SKM-1 treated with dmso at 0.1 percent for 144 hours (cell line): ENCODE data around the gene MAP1LC3B2.
"Not testable (repeated sequence)": the region's sequence is repeated elsewhere in the genome, so short reads cannot be mapped to it uniquely, and the experiment has no call there.

ENCODE experiments used
- DNase-seq: peaks from one replicate; lab custom pipeline; 2025; ENCODE audit not compliant: unreplicated experiment; lab: John Stamatoyannopoulos, UW

MAP1LC3B2 gene

DNA sequence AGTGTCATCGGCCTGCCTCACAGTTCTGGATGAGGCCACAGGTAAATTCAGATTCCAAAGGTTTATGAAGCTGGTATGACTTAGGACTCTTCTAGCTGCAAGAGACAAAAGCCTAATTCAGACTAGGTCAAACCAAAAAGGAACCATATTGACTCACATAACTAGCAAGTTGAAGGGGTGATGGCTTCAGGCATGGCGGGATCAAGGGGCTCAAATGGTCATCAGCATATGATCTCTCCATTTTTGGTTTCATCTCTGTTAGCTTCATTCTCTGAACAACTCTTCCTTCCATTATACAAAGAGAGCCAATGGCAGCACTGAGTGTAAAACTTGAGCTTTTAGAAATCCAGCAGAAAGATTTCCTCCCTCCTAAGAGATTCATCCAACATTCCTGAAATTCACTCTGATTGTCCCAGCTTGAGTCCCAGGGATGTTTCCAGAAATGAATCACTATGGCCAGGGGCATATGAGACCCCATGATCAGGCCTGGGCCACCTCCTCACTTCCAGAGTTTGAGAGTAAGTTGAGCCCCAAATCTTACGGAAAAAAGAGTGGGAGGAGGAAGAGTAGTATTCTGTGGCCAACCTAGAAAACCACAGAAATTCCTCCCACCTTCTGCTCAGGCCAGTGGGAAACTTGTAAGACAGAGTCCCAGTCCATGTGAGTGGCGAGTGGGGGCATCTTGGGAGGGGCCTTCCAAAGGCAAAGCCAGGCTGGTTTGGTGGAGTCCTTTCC, 2.0 kb upstream of the MAP1LC3B2 start:
- DNase-seq = no peak

DNA sequence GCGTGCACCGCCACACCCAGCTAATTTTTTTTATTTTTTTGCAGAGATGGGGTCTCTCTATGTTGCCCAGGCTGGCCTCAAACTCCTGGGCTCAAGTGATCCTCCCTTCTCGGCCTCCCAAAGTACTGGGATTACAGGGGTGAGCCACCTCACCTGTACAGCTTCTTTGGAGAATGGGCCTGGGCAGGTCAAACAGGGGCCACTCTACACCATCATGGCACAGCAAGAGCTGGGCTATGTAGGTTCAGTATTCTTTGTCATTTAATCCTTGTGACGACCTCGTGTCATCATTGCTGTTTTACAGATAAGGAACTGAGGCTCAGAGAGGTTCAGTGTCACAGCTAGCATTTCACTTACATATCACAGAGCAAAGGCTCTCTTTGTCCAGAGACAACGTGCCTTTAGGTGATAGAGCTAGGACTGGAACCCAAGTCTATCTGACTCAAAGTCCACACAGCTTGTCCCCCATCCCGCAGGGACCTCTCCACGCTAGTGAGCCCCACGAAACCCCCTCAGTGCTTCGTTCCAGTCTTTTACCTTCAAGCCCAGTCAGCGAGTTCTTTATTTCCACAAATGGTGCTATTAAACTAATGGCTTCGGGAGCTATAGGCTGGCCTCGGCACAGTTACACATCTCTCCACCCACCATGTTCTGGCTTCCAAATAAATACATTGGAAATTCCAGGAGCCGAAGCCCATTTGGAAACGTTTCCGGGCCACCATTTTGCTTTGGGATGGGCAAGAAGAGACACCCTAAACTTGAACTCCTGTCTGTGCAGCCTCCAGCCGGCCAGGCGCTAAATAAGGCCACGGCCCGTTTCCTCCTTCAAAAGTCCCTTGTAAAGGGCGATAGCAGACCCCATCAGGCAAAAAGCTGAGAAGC, 660 bp upstream of the MAP1LC3B2 start:
- DNase-seq = no peak

DNA sequence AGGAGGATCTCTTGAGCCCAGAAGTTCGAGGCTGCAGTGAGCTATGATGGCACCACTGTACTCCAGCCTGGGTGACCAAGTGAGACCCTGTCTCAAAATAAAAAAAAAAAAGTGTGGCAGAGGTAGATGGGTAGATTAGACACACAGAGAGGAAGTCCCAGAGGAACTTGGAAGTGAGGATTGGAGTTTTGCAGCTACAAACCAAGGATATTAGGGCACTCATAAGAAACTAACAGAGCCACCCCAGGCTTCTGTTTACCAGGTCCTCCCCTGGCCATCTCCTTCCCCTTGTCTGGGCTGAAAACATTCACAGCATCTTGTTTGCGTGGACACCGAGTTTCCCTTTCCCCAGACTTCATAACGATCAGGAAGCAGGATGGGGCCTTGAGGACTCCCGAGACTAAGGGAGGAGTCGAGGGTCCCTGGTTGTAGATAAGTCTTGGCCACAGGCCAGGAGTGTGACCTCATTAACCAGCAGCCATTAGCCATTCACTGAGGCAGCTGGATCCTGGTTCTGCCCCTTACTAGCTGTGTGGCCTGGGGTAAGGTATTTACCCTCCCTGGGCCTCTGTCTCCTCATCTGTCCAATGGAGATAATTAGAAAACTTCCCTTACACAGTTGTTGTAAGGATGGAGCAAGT, 2.1 kb downstream of the MAP1LC3B2 start:
- DNase-seq = no peak

DNA sequence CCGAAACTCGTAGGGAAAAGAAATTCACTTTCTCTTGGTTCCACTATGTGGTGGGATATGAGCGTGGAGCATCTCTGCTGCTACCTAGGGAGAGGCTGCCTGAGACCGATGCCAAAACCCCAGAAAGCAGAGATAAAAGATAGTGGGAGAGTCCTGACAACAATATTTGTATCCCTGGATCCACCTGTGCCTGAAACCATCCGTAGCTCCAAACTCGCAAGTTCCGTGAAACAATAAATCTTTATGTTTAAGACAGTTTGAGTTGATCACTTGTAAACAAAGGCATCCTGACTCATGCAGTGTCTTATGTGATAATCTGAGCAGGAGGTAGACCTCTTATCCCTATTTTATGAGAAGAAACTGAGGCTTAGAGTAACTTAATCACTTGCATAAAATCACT, 2.9 kb downstream of the MAP1LC3B2 start:
- DNase-seq = no peak

DNA sequence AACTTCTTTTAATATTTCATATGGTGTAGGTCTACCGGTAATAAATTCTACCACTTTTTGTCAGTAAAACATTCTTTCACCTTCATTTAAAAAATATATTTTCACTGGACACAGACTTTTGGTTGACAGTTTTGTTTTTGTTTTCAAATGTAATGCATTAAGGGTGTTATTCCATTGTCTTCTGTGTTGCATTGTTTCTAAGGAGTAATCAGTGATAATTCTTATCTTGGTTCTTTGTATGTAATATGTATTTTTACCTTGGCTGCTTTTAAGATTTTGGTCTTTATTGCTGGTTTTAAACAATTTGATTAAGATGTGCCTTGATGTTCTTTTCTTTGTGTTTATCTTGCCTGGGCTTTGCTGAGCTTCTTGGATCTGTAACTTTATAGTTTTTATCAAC, 4.1 kb downstream of the MAP1LC3B2 start:
- DNase-seq = no peak

DNA sequence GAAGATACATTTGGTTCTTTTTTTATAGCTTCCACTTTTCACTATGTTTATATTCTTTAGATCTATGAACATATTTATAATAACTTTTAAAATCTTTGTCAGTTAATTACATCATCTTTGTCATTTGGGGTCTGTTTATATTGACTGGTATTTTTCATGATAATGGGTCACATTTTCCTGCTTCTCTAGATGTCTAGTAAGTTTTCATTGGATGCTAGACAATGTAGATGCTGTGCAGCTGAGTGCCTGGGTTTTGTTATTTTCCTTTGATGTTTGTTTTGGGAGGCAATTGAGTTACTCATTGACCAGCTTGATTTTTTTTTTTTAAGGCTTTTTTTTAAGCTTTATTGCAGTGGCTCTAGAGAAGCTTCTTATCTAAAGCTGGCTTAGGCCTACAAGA, 4.9 kb downstream of the MAP1LC3B2 start:
- DNase-seq = no peak

DNA sequence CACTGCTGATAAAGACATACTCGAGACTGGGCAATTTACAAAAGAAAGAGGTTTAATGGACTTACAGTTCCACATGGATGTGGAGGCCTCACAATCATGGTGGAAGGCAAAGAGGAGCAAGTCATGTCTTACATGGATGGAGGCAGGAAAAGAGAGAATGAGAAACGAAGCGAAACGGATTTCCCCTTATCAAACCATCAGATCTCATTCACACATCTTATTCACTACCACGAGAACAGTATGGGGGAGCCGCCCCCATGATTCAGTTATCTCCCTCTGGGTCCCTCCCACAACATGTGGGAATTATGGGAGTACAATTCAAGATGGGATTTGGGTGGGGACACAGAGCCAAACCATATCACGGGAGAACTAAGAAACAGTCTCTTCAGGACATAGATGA, 6.0 kb downstream of the MAP1LC3B2 start:
- not testable (repeated sequence) for DNase-seq

DNA sequence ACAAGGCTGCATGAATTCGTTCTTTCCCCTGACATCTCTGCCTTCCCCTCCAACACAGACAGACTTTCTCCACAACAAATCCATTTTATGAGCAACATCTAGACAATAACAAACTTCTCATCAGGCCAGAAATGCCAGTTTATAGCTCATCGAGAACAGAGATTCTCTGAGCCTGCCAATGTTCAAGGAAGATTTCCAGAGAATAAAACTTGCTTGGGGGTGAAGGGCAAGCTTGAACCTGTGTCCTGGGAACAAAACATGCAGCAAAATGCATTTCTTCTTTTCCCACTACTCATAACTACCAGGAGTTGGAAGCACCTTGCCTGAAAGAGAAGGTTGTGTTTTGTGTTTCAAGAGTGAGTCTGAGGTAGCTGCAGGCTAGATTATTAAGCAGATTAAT, 6.8 kb downstream of the MAP1LC3B2 start:
- DNase-seq = no peak

DNA sequence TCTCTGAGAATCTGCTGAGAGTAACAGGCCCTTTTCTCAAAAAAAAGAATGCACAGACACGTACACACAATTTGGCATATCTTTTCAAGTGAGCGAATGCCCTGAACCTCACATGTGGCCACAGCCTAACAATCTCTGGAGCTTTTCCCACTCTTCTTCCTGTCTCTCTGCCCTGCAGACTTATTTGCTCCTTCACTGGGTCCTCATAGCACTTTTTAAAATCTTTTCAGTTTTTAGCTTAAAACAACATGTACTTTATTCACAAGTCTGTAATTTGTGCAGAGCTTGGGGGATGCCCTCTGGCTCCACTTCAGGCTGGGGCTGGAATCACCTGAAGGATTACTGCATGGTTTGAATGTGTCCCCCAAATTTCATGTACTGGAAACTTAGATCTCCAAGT, 9.0 kb downstream of the MAP1LC3B2 start:
- no peak for DNase-seq

DNA sequence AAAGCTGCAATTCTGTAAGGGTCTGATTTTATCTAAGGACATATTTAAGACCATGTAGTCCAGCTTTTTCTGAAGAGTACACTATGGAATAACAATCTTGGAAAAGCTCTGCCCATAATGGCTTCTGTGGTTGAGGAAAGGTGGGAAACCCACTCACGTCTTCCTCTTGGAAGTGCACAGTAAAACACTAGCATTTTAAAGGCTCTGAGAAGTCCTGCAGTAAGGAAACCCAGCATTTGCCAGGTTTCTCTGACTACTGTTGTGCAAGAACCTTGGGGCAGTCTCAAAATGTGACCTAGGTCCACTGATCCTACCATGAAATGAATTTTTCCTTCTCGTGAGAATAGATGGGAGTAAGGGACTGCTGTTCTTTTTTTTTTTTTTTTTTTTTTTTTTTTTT, 11.9 kb downstream of the MAP1LC3B2 start:
- no peak for DNase-seq

DNA sequence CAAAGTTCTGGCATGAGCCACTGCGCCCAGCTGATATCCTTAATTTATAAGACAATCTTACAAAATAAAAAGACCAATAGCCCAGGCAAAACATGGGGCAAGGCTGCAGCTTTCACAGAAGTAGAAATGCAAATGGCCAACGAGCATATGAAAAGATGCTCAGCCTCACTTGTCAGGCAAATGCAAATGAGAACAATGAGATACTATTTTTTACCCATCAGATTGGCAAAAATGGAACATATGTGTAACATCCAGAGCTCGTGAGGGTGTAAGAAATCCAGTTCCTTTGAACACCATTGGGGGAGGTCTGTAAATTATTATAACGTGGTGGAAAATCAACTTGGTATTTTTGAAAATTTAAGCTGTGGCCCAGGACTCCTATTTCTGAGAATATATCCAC, 14.6 kb downstream of the MAP1LC3B2 start:
- DNase-seq = no peak

DNA sequence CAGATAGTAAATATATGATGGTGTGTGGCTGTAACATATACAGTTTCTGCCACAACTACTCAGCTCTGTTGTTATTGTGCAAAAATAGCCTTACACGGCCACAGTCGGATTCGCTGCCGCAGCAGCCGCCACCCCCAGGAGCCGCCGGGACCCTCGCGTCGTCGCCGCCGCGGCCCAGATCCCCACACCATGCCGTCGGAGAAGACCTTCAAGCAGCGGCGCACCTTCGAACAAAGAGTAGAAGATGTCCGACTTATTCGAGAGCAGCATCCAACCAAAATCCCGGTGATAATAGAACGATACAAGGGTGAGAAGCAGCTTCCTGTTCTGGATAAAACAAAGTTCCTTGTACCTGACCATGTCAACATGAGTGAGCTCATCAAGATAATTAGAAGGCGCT, 16.6 kb downstream of the MAP1LC3B2 start:
- DNase-seq = not testable (repeated sequence)

DNA sequence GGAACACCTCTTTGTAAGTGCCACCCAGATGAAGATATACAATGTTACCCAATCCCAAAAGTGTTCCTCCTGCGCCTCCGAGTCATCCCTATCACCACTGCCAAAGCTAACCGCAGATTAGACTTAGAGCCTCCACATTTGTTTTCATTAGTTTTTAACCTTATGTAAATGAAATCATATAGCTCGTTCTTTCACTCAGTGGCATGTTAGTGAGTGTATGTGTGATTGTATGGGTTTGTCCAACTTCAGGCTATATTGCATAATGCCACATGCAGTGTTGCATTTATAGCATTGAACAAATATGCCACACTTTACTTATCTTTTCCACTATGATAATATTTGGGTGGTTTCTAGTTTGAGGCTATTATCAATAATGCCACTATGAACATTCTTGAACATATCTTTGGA, 18.0 kb downstream of the MAP1LC3B2 start:
- no peak for DNase-seq

DNA sequence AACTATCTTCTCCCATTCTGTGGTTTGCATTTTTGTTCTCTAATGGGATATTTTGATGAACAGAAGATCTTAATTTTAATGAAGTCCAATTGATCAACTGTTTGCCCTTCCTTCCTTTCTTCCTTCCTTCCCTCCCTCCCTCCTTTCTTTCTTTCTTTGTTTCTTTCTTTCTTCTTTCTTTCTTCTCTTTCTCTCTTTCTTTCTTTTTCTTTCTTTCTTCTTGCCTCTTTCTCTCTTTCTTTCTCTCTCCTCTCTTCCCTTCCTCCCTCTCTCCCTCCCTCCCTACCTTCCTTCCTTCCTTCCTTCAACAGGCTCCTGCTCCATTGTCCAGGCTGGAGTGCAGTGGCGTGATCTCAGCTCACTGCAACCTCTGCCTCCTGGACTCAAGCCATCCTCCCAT, 18.9 kb downstream of the MAP1LC3B2 start:
- DNase-seq = no peak

DNA sequence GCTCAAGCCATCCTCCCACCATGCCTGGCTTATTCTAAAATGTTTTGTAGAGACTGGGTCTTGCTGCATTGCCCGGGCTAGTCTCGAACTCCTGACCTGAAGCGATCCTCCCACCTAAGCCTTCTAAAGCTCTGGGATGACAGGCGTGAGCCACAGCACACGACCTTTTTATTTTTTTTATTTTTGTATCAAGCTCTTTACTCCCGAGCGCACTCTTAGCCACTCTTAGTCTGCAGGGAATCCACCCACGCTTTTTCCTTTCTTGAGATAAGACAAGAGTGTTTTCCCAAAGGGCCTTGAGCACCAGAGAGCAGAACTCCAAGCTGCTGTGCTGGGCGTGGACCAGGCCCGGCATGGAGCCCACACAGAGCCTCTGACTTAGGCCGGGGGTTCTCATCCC, 23.4 kb downstream of the MAP1LC3B2 start:
- DNase-seq = no peak

DNA sequence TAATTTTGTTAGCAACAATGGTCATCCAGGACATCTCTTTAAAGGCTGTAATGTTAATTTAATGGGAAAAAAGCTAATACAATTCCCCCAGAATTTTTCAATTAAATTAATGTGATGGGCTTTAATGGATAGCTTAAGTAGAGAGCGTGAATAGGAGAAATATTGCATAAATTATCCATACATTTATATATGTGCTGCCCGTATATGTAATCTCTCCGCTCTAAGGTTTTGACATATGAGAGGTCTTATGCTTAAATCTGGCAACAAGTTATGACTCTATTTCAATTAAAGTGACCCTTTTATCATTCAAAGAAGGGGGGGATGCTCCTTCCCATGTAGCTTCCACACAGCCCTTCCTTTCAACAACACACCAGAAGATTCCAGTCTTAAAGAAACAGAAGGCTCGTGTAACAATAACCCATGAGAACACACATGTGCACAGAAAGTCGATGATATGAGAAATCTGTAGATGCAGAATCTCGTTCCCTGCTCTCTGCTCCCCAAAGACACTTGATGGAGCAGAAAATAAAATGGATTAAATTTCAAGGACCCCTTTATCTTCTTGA, 24.0 kb downstream of the MAP1LC3B2 start:
- no peak for DNase-seq

DNA sequence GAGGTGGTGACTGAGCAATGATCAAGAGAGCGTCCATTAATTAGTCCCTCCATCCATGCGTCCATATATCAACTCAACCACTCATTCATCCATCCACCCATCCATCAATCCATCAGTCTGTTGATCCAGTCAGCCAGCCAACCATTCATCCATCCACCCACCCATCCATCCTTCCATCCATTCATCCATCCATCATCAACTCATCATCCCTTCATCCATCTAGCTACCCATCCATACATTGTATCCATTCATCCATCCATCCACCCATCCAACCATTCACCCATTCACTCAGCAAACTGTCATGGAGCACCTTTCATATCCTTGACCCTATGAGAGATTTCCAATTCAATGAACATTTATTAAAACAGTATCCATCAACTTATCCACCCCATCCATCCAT, 28.1 kb downstream of the MAP1LC3B2 start:
- DNase-seq = no peak

DNA sequence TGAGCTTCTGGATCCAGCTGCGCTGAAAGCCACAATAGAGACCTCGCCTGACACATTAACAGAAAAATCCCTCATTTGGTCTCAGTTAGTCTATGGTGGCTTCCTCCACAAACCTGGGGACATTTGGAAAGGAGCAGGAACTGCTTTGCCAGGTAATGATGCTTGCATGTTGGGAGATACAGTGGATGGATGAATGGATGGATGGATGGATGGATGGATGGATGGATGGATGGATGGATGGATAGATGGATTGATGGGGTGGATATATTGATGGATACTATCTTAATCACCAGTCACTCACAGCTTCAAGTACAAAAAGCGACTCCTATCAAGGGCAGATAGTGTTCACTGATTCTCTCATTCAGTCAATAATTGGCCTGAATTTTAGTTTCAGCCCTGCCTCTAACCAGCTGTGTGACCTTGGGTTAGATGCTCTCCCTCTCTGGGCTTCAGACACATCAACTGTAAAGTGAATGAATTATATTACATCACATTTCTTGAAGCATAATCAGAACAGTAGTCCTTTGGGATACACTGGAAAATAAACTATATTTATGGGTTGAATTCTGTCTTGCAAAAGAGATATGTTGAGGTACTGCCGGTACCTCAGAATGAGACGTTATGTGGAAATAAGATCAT, 29.3 kb downstream of the MAP1LC3B2 start:
- no peak for DNase-seq

DNA sequence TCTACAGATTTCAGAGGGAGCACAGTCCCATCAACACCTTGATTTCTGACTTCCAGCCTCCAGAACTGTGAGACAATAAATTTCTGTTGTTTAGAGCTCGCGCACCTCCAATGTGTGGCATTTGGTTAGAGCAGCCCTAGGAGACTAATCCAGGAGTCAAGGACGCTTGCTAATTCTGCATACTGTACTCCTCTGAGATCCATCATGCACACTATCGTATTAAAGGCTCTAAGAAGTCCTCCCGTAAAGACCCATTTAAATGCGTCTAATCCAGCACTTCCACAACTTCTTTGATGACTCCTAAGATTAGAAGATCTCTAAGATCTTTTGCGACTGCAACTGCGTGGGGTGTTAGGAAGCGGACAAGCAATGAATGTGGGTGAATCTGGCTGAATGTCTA, 30.4 kb downstream of the MAP1LC3B2 start:
- no peak for DNase-seq

DNA sequence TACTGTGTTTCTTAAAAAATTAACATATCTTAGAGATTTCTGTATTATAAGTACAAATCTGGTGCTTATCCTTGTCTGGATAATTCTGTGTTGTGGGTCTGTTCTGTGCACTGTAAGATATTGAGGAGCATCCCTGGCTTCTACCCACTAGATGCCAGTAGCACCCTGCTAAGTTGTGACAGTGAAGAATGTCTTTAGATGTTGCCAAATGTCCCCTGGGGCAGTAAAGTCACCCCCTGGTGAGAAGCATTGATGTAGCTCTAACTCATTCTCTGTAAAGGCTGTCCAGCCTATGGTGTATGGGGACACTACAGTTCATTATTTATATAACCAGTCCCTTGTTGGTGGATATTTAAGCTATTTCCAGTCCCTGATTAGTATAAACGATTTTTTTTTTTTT, 31.4 kb downstream of the MAP1LC3B2 start:
- DNase-seq = no peak
